ENCODE results near the gene COPB1. TPM values are rescaled to one million over a fixed set of nuclear protein-coding genes. Genes with fewer than 3 reads are reported as not detected.

COPB1 gene
- total and polyA plus RNA-seq, 4 experiments from 2014 or later = 79.8 to 94.0 (median 87.8) TPM

DNA sequence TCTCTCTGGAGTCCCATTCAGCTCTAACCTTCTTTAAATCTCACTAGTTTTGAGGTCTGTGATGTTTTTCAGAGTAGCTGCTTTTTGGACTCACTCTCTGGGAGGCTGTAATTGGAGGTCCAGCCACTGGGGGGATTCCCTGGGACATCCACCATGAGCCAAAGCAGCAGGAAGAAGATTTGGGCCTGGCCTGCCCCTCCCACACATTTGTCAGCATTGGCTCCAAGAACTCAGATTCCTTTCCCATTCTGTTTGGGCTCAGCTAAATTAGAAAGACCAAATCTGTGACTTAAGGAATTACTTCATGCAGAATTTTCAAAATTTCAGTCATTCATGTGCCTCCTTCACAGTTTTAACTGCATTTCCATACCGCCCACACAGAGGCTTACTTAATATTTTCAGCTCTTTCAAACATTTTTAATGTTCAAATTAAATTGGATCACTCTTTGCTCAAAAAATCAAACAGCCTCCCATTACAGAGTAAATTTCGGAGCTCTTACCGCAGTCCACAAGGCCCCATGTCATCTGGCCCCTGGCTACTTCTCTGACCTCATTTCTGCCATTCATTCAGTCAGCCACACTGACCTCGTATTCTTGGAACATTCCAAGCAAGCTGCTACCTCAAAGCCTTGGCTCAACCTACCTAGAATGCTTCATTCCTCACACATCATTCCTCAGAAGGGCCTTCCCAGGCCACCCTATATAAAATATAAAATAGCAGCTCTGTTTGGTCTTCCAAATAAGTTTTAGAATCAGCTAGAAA is 86.1 kb downstream of the COPB1 start:
- DNase-seq = no peak
- H3K4me3 Mint-ChIP-seq = no peak overlapping the region
- no peaks in the 10 kb centered on the region for H3K9me3 Mint-ChIP-seq
- intact Hi-C loops (cut with micrococcal nuclease) = no loop called here
- CTCF ChIA-PET (ENCODE audit: partially characterized antibody) = interaction anchor here (0.7 to 1.3 kb wide), 2 partner anchors 113 to 721 kb away, joined by 3 to 5 read pairs; no protein-coding TSS in a partner anchor
- H3K27ac ChIP-seq (ENCODE audit: low read depth, low read length) = no peak overlapping the region
- peaks cover 39% of the 10 kb centered on the region for H3K4me1 ChIP-seq (ENCODE audit: insufficient read depth, low read length)
- peaks cover 18 to 57% (median 32%) of the 10 kb centered on the region in 4 donors for H3K4me1 Mint-ChIP-seq
- no peaks in the 10 kb centered on the region for H3K27me3 Mint-ChIP-seq
- no peaks in the 10 kb centered on the region for H3K36me3 Mint-ChIP-seq
- no peak overlapping the region for H3K4me3 ChIP-seq (ENCODE audit: low read length in 2 of 2)
- peak overlapping the region in 5 of 7 donors; percentile 18 to 76 (median 35) for H3K27ac Mint-ChIP-seq
- POLR2A ChIA-PET (ENCODE audit: partially characterized antibody) = no interaction called here
- H3K9me3 ChIP-seq (ENCODE audit: control insufficient read depth in 1 of 2, low read length in 2 of 2) = no peaks in the 10 kb centered on the region
- no peaks in the 10 kb centered on the region for H3K27me3 ChIP-seq (ENCODE audit: insufficient read depth, low read length)
- no peaks in the 10 kb centered on the region for H3K36me3 ChIP-seq (ENCODE audit: insufficient read depth, low read length)

- Histone ChIP-seq H3K36me3 (ENCODE audit: insufficient read depth, low read length) (no peaks in the 10 kb centered on the region), H3K4me3 (ENCODE audit: low read length in 2 of 2) (no peak overlapping the region), H3K9me3 (ENCODE audit: control insufficient read depth in 1 of 2, low read length in 2 of 2) (no peaks in the 10 kb centered on the region), H3K27ac (ENCODE audit: low read depth, low read length) (no peak overlapping the region), H3K4me1 (ENCODE audit: insufficient read depth, low read length) (peaks cover 36% of the 10 kb centered on the region), H3K27me3 (ENCODE audit: insufficient read depth, low read length) (no peaks in the 10 kb centered on the region)
- ChIA-PET POLR2A (ENCODE audit: partially characterized antibody) (no interaction called here), CTCF (ENCODE audit: partially characterized antibody) (no interaction called here)
- Mint-ChIP-seq H3K27me3 (no peaks in the 10 kb centered on the region), H3K4me3 (no peak overlapping the region), H3K9me3 (no peaks in the 10 kb centered on the region), H3K27ac (no peak overlapping the region), H3K4me1 (peaks cover 17 to 46% (median 28%) of the 10 kb centered on the region in 4 donors), H3K36me3 (no peaks in the 10 kb centered on the region)
- DNase-seq = no peak
- intact Hi-C loops (cut with micrococcal nuclease) = no loop called here
Measured at GRCh38 chr11:14411818-14412217, 87.8 kb downstream of the COPB1 start.

GRCh38 chr11:14409891-14410290 is 89.7 kb downstream of the COPB1 start:
- Histone ChIP-seq H3K27me3 (ENCODE audit: insufficient read depth, low read length) (no peaks in the 10 kb centered on the region), H3K9me3 (ENCODE audit: control insufficient read depth in 1 of 2, low read length in 2 of 2) (no peaks in the 10 kb centered on the region), H3K4me1 (ENCODE audit: insufficient read depth, low read length) (peaks cover 17% of the 10 kb centered on the region), H3K27ac (ENCODE audit: low read depth, low read length) (no peak overlapping the region), H3K36me3 (ENCODE audit: insufficient read depth, low read length) (no peaks in the 10 kb centered on the region), H3K4me3 (ENCODE audit: low read length in 2 of 2) (no peak overlapping the region)
- DNase-seq = no peak
- Mint-ChIP-seq H3K9me3 (no peaks in the 10 kb centered on the region), H3K27me3 (no peaks in the 10 kb centered on the region), H3K4me1 (peaks cover 9 to 32% (median 19%) of the 10 kb centered on the region in 4 donors), H3K4me3 (no peak overlapping the region), H3K36me3 (no peaks in the 10 kb centered on the region), H3K27ac (no peak overlapping the region)
- intact Hi-C loops (cut with micrococcal nuclease) = no loop called here
- ChIA-PET POLR2A (ENCODE audit: partially characterized antibody) (interaction anchor here (0.5 kb wide), 1 partner anchor 148 kb away, joined by 4 read pairs; no protein-coding TSS in a partner anchor), CTCF (ENCODE audit: partially characterized antibody) (no interaction called here)

DNA sequence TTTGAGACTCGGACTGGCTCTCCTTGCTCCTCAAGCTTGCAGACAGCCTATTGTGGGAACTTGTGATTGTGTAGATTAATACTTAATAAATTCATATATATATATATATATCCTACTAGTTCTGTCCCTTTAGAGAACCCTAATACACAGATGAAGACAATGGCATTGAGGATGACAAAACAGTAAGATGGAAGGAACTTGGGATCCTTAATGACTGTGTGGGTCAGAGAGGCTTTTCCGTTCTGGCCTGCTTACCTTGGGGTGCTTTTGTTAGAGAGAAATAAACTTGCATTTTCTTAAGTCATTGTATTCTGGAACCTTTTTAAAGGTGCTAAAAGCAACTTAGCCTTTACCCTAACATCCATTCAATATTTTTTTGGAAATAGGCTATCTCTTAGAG is 91.0 kb downstream of the COPB1 start:
- peaks cover 7% of the 10 kb centered on the region for H3K4me1 ChIP-seq (ENCODE audit: insufficient read depth, low read length)
- H3K36me3 ChIP-seq (ENCODE audit: insufficient read depth, low read length) = no peaks in the 10 kb centered on the region
- intact Hi-C loops (cut with micrococcal nuclease) = no loop called here
- H3K9me3 ChIP-seq (ENCODE audit: control insufficient read depth in 1 of 2, low read length in 2 of 2) = no peaks in the 10 kb centered on the region
- CTCF ChIA-PET (ENCODE audit: partially characterized antibody) = no interaction called here
- no peaks in the 10 kb centered on the region for H3K27me3 Mint-ChIP-seq
- H3K27ac Mint-ChIP-seq = no peak overlapping the region
- no peak overlapping the region for H3K27ac ChIP-seq (ENCODE audit: low read depth, low read length)
- no peak overlapping the region for H3K4me3 Mint-ChIP-seq
- no peaks in the 10 kb centered on the region for H3K27me3 ChIP-seq (ENCODE audit: insufficient read depth, low read length)
- POLR2A ChIA-PET (ENCODE audit: partially characterized antibody) = no interaction called here
- no peaks in the 10 kb centered on the region for H3K36me3 Mint-ChIP-seq
- DNase-seq = no peak
- H3K9me3 Mint-ChIP-seq = no peaks in the 10 kb centered on the region
- no peak overlapping the region for H3K4me3 ChIP-seq (ENCODE audit: low read length in 2 of 2)
- H3K4me1 Mint-ChIP-seq = peaks cover 2 to 24% (median 10%) of the 10 kb centered on the region in 4 donors

Other genes with a start within 250 kb of the COPB1 start
- 10 to 100 TPM; 11.4 to 11.8 TPM for gene RRAS2, start 140.6 kb downstream of the COPB1 start, total RNA-seq
- 10 to 100 TPM; 11.5 to 12.5 TPM for gene RRAS2, start 140.6 kb downstream of the COPB1 start, polyA plus RNA-seq
- 100 to 1,000 TPM in 1 of 2 experiments, 10 to 100 TPM in 1; 95.8 to 105 TPM for gene PSMA1, start 20.6 kb upstream of the COPB1 start, total RNA-seq
- 100 to 1,000 TPM; 157 to 243 TPM for gene PSMA1, start 20.6 kb upstream of the COPB1 start, polyA plus RNA-seq
- 100 to 1,000 TPM; 219 to 222 TPM for gene PDE3B, start 144.0 kb upstream of the COPB1 start, total RNA-seq
- gene PDE3B, start 144.0 kb upstream of the COPB1 start, polyA plus RNA-seq = 10 to 100 TPM; 34.1 to 43.8 TPM